Measurements from ENCODE around the gene GADL1. TPM values are rescaled to one million over a fixed set of nuclear protein-coding genes. Genes with fewer than 3 reads are reported as not detected.

GADL1 gene
- total RNA-seq, 1 experiment from 2014 or later = not detected

- TF ChIP-seq, protein P1, sequence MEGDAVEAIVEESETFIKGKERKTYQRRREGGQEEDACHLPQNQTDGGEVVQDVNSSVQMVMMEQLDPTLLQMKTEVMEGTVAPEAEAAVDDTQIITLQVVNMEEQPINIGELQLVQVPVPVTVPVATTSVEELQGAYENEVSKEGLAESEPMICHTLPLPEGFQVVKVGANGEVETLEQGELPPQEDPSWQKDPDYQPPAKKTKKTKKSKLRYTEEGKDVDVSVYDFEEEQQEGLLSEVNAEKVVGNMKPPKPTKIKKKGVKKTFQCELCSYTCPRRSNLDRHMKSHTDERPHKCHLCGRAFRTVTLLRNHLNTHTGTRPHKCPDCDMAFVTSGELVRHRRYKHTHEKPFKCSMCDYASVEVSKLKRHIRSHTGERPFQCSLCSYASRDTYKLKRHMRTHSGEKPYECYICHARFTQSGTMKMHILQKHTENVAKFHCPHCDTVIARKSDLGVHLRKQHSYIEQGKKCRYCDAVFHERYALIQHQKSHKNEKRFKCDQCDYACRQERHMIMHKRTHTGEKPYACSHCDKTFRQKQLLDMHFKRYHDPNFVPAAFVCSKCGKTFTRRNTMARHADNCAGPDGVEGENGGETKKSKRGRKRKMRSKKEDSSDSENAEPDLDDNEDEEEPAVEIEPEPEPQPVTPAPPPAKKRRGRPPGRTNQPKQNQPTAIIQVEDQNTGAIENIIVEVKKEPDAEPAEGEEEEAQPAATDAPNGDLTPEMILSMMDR (IDR thresholded peaks at IDR 0.05 in 2 of 3, conservative IDR thresholded peaks at IDR 0.05 in 1 of 3; ENCODE audit: borderline replicate concordance in 1 of 3, insufficient read depth in 1 of 3, low read depth in 2 of 3, low read length in 2 of 3) = no peak
- no peak for TF ChIP-seq CEBPB (IDR thresholded peaks at IDR 0.05; ENCODE audit: low read depth)
- TF ChIP-seq EGR1 (IDR thresholded peaks at IDR 0.05; ENCODE audit: low read depth) = no peak
- TF ChIP-seq POLR2AphosphoS5 (IDR thresholded peaks at IDR 0.05; ENCODE audit: low read depth, low read length) = no peak
- no peak for TF ChIP-seq JUND (IDR thresholded peaks at IDR 0.05)
Measured at GRCh38 chr3:30690199-30690598, 204.3 kb downstream of the GADL1 start (continued).

- peaks cover 15 to 45% of the 10 kb centered on the region in 2 experiments for H3K36me3 ChIP-seq (ENCODE audit: control insufficient read depth in 1 of 2, insufficient read depth in 2 of 2, low read length in 2 of 2)
- H3K9me2 ChIP-seq (ENCODE audit: insufficient read depth) = no peaks in the 10 kb centered on the region
- no peaks in the 10 kb centered on the region for H3K27me3 ChIP-seq (ENCODE audit: insufficient read depth, low read length)
- H3K9me3 ChIP-seq (ENCODE audit: control insufficient read depth in 1 of 2, insufficient read depth in 1 of 2, low read depth in 1 of 2, low read length in 2 of 2) = no peaks in the 10 kb centered on the region
- no peaks in the 10 kb centered on the region for H4K20me1 ChIP-seq (ENCODE audit: insufficient read depth)
- 0 out of 4 replicates have a peak overlapping the region, but pooled peaks of 1 of the 2 experiments have one; percentile 12 for H3K4me3 ChIP-seq (replicated peaks in 1 of 2; ENCODE audit: low read depth in 1 of 2, low read length in 2 of 2)
- peaks cover 66% of the 10 kb centered on the region for H3K79me2 ChIP-seq (ENCODE audit: insufficient read depth, low read length)
- peak overlapping the region; percentile 51 for H3K4me2 ChIP-seq (ENCODE audit: low read length)
- ChIA-PET CTCF (interaction anchor here (1.2 to 1.5 kb wide), 2 partner anchors 23 to 647 kb away, joined by 3 read pairs; no protein-coding TSS in a partner anchor), POLR2A (interaction anchor here (1.0 to 1.1 kb wide), 2 partner anchors 10 to 30 kb away, joined by 3 read pairs; no protein-coding TSS in a partner anchor), RAD21 (ENCODE audit: low non-redundant PET in 1 of 2, low total read pairs in 2 of 2, uncharacterized antibody in 2 of 2, unreplicated experiment in 2 of 2) (interaction anchor here in 1 of 2 experiments (0.6 to 1.7 kb wide), 2 partner anchors 82 to 403 kb away, joined by 3 to 4 read pairs; partner anchors contain the start of gene TGFBR2)
- no peak overlapping the region for H2AFZ ChIP-seq (ENCODE audit: low read depth, low read length, poor library complexity, severe bottlenecking)
- H3K4me1 ChIP-seq (ENCODE audit: control insufficient read depth in 1 of 2, insufficient read depth in 2 of 2, low read length in 2 of 2) = peaks cover 38 to 56% of the 10 kb centered on the region in 2 experiments
- DNase-seq (ENCODE audit: low read depth, low spot score) = peak; percentile 79
- intact Hi-C loops (cut with micrococcal nuclease) = no loop called here
- peak overlapping the region; percentile 75 for H3K27ac ChIP-seq (ENCODE audit: low read depth, low read length)
- peak; percentile 86 for ATAC-seq
- no TSS peak for BruUV-seq (replicated peaks)
- peak overlapping the region; percentile 13 for H3K9ac ChIP-seq (ENCODE audit: low read length)
- TF ChIP-seq CBX3 (IDR thresholded peaks at IDR 0.05; ENCODE audit: low read depth) = peak; percentile 40; the same call in 1 of the 2 replicates
- no peak for TF ChIP-seq ELF1 (IDR thresholded peaks at IDR 0.05; ENCODE audit: borderline replicate concordance, low read depth)
- TF ChIP-seq, protein P1 (IDR thresholded peaks at IDR 0.05 in 2 of 3, conservative IDR thresholded peaks at IDR 0.05 in 1 of 3; ENCODE audit: borderline replicate concordance in 1 of 3, insufficient read depth in 1 of 3, low read depth in 2 of 3, low read length in 2 of 3) = no peak
- no peak for TF ChIP-seq ZBTB33 (IDR thresholded peaks at IDR 0.05; ENCODE audit: extremely low read depth, insufficient replicate concordance, low read length)
- no peak for TF ChIP-seq REST (IDR thresholded peaks at IDR 0.05; ENCODE audit: low read depth)
- TF ChIP-seq MAX (IDR thresholded peaks at IDR 0.05) = peak; percentile 58
- peak; percentile 71 for TF ChIP-seq SP1 (IDR thresholded peaks at IDR 0.05; ENCODE audit: low read depth)
Measured at GRCh38 chr3:30688776-30689641, 205.5 kb downstream of the GADL1 start.
